ENCODE data around the gene RASL10A.

RASL10A gene

DNA sequence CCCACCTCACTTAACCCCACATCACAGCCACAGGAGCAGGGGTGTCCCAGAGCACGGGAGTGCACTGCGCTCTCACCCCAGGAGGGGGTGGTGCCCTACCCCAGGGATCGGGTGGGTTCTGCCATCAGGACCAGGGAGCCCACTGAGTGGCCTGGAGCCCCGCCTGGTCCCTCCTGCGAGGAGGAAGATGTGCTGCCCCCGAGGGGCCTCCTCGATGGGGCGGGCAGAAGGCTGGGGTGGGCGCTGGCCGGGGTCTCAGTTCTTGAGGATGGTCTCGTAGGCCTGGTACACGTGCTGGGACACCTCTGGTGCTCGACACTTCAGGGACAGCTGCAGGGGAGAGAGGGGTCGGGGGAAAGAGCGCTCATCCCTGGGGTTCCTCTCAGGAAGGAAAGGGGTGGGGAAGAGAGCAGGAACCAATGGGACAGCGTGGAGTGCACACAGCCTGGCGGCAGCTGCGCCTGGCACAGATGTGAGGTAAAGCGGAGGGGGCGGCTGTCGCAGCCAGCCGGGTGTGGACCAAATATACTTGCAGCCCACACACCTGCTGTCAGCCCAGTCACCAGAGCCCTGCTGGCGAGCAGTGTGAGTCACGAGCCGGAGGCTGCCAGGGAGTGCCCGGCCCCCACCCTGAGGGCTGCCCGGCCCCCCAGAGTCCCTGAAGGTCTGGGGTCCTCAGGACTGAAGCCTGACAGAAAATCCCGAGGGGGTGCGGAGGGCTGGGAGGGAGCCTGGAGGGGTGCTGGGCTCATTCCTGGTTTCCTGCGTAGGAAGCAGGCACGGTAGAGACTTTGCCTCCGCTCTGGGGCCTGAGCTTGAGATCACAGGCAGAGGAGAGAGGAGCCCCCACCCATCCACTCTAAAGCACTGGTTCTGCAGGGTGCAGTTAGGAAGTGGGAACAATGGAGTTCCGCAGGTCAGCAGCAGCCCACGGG lies 13.3 kb upstream of the RASL10A start (continued):
- TF ChIP-seq, protein P1, sequence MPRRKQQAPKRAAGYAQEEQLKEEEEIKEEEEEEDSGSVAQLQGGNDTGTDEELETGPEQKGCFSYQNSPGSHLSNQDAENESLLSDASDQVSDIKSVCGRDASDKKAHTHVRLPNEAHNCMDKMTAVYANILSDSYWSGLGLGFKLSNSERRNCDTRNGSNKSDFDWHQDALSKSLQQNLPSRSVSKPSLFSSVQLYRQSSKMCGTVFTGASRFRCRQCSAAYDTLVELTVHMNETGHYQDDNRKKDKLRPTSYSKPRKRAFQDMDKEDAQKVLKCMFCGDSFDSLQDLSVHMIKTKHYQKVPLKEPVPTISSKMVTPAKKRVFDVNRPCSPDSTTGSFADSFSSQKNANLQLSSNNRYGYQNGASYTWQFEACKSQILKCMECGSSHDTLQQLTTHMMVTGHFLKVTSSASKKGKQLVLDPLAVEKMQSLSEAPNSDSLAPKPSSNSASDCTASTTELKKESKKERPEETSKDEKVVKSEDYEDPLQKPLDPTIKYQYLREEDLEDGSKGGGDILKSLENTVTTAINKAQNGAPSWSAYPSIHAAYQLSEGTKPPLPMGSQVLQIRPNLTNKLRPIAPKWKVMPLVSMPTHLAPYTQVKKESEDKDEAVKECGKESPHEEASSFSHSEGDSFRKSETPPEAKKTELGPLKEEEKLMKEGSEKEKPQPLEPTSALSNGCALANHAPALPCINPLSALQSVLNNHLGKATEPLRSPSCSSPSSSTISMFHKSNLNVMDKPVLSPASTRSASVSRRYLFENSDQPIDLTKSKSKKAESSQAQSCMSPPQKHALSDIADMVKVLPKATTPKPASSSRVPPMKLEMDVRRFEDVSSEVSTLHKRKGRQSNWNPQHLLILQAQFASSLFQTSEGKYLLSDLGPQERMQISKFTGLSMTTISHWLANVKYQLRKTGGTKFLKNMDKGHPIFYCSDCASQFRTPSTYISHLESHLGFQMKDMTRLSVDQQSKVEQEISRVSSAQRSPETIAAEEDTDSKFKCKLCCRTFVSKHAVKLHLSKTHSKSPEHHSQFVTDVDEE (CRISPR knock-in tag; IDR thresholded peaks at IDR 0.05), result no peak
- TF ChIP-seq ZC3H10 (CRISPR knock-in tag; IDR thresholded peaks at IDR 0.05), result no peak

DNA sequence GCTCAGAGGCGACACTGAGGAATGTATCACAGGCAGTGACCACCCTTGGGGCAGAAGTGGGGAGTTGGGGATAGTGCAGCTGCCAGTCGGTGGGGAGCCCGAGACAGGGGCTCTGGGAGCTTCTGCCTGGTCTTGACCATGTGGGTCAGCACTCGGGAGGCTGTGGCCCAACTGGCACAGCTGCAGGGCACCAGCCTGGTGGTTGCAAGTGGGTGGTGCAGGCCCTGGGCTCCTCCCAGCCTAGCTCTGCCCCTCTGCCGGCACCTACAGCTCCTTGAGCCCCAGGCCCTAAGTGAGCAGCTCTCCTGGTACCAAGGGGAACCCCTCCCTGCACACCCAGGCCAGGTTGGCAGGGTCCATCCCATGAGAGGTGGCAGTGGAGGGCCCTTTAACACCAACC lies 12.6 kb upstream of the RASL10A start:
- TF ChIP-seq RARB (CRISPR knock-in tag; IDR thresholded peaks at IDR 0.05) (no peak), BACH2 (CRISPR knock-in tag; IDR thresholded peaks at IDR 0.05; ENCODE audit: borderline replicate concordance) (no peak), ISL1 (CRISPR knock-in tag; IDR thresholded peaks at IDR 0.05) (no peak), POU6F1 (CRISPR knock-in tag; IDR thresholded peaks at IDR 0.05; ENCODE audit: borderline replicate concordance, low read depth) (no peak), TOX (CRISPR knock-in tag; IDR thresholded peaks at IDR 0.05; ENCODE audit: borderline replicate concordance) (no peak), ZC3H10 (CRISPR knock-in tag; IDR thresholded peaks at IDR 0.05) (no peak)
- ATAC-seq, result peak; percentile 29; the same call in 1 of the 3 replicates

DNA sequence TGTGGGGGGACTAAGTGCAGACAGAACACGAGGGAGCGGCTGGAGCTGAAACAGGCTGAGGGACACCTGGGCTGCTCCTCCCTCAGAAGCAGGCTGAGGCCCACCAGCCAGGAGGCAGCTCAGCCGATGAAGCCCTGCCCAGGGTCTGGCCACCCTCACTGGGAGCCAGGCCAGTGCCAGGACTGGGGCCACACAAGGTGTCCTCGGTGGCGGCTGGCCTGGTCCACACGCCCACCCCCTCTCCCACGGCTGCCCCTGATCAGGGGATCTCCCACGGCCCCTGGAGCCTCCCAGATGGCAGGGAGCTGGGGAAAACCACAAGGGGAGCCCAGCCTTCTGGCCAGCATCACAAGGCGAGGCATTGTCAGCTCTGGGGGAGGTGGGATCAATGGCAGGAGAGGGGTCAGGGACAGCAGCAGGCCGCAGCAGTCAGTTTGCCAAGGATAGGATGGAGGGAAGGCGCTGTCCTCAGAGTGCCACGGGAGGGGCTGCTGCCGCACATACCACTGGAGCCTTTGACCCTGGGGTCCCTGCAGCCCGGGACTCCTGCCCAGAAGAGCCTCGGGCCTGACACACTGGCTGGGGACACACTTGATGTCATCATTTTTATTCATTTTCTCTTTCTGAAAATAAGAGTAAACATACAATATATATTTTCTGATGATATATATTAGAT lies 11.7 kb upstream of the RASL10A start:
- ATAC-seq, result no peak

DNA sequence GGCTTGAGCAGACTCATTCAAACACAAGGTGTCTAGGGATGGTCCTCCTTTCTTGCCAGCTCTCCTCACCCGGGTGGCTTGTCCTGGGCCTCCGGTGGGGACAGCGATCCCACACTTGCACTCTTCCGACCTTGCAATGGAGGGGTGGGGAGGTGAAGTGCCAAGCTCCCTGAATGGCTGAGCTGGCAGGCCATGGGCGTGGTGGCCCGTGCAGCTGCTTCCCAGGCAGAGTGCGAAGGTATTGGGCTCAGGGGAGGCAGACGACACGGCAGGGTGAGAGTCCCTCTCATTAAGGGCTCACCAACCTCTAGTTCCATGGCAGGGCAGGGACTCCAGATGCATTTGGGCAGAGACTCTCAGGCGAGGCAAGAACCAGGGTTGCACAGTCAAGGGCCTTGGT lies 11.0 kb upstream of the RASL10A start:
- no peak for ATAC-seq
- TF ChIP-seq CREB5 (CRISPR knock-in tag; IDR thresholded peaks at IDR 0.05; ENCODE audit: low read depth) (no peak), PPARA (CRISPR knock-in tag; IDR thresholded peaks at IDR 0.05; ENCODE audit: borderline replicate concordance) (no peak), TOX (CRISPR knock-in tag; IDR thresholded peaks at IDR 0.05; ENCODE audit: borderline replicate concordance) (no peak), ZC3H10 (CRISPR knock-in tag; IDR thresholded peaks at IDR 0.05) (no peak)

More for the DNA sequence above, 11.7 kb upstream of the RASL10A start:
- TF ChIP-seq SNAI2 (CRISPR knock-in tag; IDR thresholded peaks at IDR 0.05) (no peak), TOX (CRISPR knock-in tag; IDR thresholded peaks at IDR 0.05; ENCODE audit: borderline replicate concordance) (no peak), ZNF8 (CRISPR knock-in tag; IDR thresholded peaks at IDR 0.05) (no peak), PPARA (CRISPR knock-in tag; IDR thresholded peaks at IDR 0.05; ENCODE audit: borderline replicate concordance) (no peak), POU6F1 (CRISPR knock-in tag; IDR thresholded peaks at IDR 0.05; ENCODE audit: borderline replicate concordance, low read depth) (no peak)

DNA sequence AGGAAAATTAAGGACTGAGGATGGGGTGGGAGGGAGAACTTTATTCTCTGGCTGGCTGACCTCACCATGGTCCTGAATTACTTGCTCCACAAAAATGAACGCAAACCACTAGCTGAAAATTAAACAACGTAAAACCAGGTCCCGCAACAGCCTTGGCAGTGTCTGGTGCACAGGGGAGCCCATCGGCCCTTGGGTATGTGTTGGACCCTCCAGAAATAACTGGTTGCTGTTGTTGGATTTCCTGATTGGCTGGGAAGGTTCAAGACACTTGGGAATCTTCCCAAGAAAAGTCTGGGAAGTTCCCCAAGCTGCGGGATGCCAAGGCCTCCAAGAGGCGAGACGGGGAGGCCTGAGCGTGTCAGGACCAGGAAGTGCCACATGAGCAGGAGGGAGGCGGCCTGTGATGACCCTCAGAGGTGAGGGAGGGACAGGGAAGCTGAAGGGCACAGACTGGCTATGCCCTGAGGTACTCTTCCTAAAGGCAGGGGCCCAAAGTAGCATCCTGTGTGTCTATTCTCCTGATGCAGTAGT lies 10.4 kb upstream of the RASL10A start:
- no peak for TF ChIP-seq OSR1 (CRISPR knock-in tag; IDR thresholded peaks at IDR 0.05)
- TF ChIP-seq TCF4 (CRISPR knock-in tag; IDR thresholded peaks at IDR 0.05; ENCODE audit: borderline replicate concordance), result no peak
- no peak for TF ChIP-seq BACH2 (CRISPR knock-in tag; IDR thresholded peaks at IDR 0.05; ENCODE audit: borderline replicate concordance)
- no peak for TF ChIP-seq CSDC2 (CRISPR knock-in tag; IDR thresholded peaks at IDR 0.05)
- TF ChIP-seq ZC3H10 (CRISPR knock-in tag; IDR thresholded peaks at IDR 0.05), result no peak
- no peak for TF ChIP-seq ISL1 (CRISPR knock-in tag; IDR thresholded peaks at IDR 0.05)
- no peak for ATAC-seq
